Brain microvascular endothelial cell (primary cell): ENCODE measurements around the gene PHC3.

Source experiments
- DNase-seq: peaks from one replicate; pipeline ENCODE4 v3.0.0-alpha.2; 2020
- H3K27ac ChIP-seq: fragments of 250-450 bp; sonication (Bioruptor Pico); 2 replicates; pipeline ENCODE4 v1.5.1; 2020; ENCODE audit warnings: mild to moderate bottlenecking, moderate library complexity
- H3K27me3 ChIP-seq: fragments of 250-450 bp; sonication (Bioruptor Pico); replicated peaks from 2 replicates; pipeline ENCODE4 v1.5.1; 2020; ENCODE audit warnings: mild to moderate bottlenecking
- H3K36me3 ChIP-seq: fragments of 250-450 bp; sonication (Bioruptor Pico); replicated peaks from 2 replicates; pipeline ENCODE4 v1.5.1; 2020; ENCODE audit warnings: mild to moderate bottlenecking
- H3K4me3 ChIP-seq: 2 replicates; pipeline ENCODE4 v1.5.1; 2011; ENCODE audit warnings: low read depth, mild to moderate bottlenecking, control low read depth, low read length, moderate library complexity
- in situ Hi-C: cut with HindIII; loops from 2 replicates; pipeline ENCODE4 v1.10.0; 2017; ENCODE audit warnings: low sequenced_read_pairs, low pct_ligation_motif_present
- TF ChIP-seq, protein P1 (sequence below): IDR thresholded peaks from 2 replicates; pipeline ENCODE4 v1.5.1; 2011; ENCODE audit warnings: low read depth, mild to moderate bottlenecking, moderate library complexity, low read length, control low read depth, inconsistent platforms; ENCODE audit errors: missing control alignments

Gene PHC3

DNA sequence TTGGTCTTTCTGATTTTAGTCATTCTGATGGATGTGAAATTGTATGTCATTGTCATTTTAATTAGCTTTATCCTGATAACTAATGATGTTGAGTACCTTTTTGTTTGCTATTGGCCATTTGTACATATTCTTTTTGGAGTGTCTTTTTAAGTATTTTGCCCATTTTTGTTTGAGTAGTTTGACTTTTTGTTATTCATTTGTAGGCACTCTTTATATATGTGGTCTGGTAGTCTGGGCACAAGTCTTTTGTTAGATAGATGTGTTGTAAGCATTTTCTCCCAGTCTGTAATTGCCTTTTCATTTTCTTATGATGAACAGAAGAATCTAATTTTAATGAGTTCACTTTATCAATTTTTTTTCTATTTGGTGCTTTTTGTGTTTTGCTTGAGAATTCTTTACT is 129.1 kb downstream of the PHC3 start:
- TF ChIP-seq, protein P1, sequence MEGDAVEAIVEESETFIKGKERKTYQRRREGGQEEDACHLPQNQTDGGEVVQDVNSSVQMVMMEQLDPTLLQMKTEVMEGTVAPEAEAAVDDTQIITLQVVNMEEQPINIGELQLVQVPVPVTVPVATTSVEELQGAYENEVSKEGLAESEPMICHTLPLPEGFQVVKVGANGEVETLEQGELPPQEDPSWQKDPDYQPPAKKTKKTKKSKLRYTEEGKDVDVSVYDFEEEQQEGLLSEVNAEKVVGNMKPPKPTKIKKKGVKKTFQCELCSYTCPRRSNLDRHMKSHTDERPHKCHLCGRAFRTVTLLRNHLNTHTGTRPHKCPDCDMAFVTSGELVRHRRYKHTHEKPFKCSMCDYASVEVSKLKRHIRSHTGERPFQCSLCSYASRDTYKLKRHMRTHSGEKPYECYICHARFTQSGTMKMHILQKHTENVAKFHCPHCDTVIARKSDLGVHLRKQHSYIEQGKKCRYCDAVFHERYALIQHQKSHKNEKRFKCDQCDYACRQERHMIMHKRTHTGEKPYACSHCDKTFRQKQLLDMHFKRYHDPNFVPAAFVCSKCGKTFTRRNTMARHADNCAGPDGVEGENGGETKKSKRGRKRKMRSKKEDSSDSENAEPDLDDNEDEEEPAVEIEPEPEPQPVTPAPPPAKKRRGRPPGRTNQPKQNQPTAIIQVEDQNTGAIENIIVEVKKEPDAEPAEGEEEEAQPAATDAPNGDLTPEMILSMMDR = no peak
- no peak overlapping the region for H3K27ac ChIP-seq
- H3K27me3 ChIP-seq = no peaks in the 10 kb centered on the region
- no peak for DNase-seq
- no peaks in the 10 kb centered on the region for H3K36me3 ChIP-seq
- in situ Hi-C loops = no loop called here
- no peak overlapping the region for H3K4me3 ChIP-seq

DNA sequence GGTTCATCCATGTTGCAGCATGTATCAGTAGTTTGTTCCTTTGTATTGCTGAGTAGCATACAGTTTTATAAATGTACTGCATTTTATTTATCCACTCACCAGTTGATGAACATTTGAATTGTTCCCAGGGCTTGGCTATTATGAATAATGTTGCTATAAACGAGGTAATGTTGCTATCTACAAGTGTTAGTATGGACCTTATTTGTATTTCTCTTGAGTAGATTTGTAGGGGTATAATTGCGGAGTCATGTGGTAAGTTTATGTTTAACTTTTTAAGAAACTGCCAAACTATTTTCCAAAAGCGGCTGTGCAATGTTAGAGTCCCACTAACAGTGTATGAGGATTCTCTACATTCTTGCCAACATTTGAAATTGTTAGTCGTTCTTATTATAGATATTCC is 130.8 kb downstream of the PHC3 start:
- TF ChIP-seq, protein P1 = no peak
- Histone ChIP-seq H3K36me3 (no peaks in the 10 kb centered on the region), H3K4me3 (no peak overlapping the region), H3K27me3 (no peaks in the 10 kb centered on the region), H3K27ac (no peak overlapping the region)
- DNase-seq = no peak
- in situ Hi-C loops = no loop called here

DNA sequence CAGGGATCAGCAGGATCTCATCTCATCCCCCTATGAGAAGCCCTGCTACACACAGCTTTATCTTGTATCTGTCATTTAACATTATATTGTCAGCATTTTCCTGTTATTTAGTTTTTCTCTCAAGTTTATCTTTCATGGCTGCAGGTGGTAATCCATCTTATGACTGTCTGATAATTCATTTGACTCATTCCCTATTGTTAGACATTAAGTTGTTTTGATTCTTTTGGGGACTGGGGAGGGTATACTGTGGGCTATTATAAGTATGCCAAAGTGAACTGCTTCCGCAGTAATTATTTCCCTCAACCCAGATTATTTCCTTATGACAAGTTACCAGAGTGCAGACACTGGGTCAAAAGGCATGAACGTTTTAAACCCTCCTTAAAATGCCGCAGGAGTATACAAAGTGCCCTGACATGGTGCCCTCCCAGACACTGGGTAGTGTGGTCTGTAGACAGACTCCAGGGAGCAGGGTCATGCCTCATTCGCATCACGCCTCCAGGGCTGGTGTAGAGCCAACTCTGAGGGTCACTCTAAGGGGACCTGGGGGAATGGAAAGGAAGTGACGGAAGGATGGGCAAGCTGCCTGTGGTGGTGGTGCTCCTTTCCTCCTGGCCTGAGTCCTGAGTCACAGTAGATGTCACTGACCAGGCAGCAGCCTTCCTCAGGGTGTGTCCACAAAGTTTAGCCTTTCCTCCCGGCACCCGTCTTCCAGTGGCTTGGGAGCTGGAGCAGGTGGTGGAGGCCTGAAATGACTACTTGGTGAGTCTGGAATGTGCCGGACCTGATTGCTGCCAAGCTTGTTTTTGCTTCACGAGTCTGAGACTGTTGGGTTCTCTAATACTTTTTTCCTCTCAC is 132.2 kb downstream of the PHC3 start:
- in situ Hi-C loops = no loop called here
- peak; percentile 42 for DNase-seq
- H3K36me3 ChIP-seq = no peaks in the 10 kb centered on the region
- H3K4me3 ChIP-seq = no peak overlapping the region
- TF ChIP-seq, protein P1 = no peak
- no peak overlapping the region for H3K27ac ChIP-seq
- no peaks in the 10 kb centered on the region for H3K27me3 ChIP-seq

DNA sequence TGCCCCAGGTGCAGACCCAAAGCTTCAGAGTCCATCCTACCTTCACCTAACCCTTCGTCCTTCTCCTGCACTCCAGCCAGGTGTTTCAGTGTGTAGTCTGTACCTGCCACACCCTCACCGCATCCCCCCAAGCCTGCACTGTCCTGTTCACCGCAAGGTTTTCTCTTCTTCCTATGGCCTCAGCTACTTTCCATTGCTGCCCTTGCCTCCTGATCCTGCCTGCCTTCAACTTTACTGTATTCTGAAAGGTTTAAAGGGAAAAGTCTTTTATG is 134.5 kb downstream of the PHC3 start:
- Histone ChIP-seq H3K27me3 (no peaks in the 10 kb centered on the region), H3K27ac (no peak overlapping the region), H3K4me3 (no peak overlapping the region), H3K36me3 (no peaks in the 10 kb centered on the region)
- TF ChIP-seq, protein P1 = no peak
- no peak for DNase-seq
- in situ Hi-C loops = no loop called here

DNA sequence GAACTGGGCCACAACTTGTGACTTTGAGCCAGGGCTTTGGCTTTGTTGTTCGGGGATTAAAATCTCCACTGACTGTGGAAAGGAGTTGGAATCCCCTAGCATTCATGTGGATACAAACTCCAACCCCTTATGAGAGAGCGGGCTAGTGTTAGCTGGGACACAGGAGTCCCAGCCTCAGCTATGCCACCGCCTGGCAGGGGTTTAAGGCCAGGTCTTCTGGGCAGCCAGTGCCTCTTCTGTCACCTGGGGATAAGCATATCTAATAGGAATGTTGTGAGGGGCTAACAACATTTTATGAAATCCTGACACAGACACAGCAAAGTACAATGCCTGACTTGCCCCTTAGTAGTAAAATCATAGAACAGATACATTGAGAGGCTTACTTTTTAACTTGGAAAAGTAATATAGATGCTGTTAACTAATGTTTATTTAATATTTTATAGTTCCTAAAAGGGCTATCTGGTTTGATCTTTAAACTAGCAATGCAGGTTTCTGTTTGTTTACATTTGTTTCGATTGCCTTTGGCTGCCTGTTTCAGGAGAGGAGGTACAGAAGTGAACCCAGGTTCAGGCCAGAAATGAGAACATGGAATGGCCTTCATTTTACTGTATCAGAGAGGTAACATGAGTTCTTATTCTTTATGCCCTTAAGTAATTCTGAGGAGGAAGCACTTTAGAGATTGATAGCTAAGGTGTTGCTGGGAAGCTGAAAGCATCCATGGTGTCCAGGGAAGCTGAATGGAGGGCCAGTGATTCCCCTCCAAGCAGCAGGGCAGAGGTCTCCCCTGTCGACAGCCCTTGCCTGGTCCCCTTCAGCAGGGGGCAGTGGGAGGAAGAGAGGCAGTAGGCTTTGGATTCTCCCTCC is 135.0 kb downstream of the PHC3 start:
- Histone ChIP-seq H3K27me3 (peaks cover 3% of the 10 kb centered on the region), H3K27ac (no peak overlapping the region), H3K36me3 (no peaks in the 10 kb centered on the region), H3K4me3 (no peak overlapping the region)
- TF ChIP-seq, protein P1 = no peak
- no peak for DNase-seq
- in situ Hi-C loops = no loop called here
